PC-9 (cell line): Measurements from ENCODE around the gene TMTC2.

Source experiments
- CTCF ChIP-seq: fragments of 200-600 bp; sonication (generic); conservative IDR thresholded peaks from 2 replicates; pipeline ENCODE4 v1.6.1; 2017; ENCODE audit warnings: mixed run types, antibody characterized with exemption, mild to moderate bottlenecking, moderate library complexity
- EZH2 ChIP-seq: fragments of 200-600 bp; sonication (generic); IDR thresholded peaks from 2 replicates; pipeline ENCODE4 v1.8.0; 2017; ENCODE audit warnings: antibody characterized with exemption, low read depth

DNA sequence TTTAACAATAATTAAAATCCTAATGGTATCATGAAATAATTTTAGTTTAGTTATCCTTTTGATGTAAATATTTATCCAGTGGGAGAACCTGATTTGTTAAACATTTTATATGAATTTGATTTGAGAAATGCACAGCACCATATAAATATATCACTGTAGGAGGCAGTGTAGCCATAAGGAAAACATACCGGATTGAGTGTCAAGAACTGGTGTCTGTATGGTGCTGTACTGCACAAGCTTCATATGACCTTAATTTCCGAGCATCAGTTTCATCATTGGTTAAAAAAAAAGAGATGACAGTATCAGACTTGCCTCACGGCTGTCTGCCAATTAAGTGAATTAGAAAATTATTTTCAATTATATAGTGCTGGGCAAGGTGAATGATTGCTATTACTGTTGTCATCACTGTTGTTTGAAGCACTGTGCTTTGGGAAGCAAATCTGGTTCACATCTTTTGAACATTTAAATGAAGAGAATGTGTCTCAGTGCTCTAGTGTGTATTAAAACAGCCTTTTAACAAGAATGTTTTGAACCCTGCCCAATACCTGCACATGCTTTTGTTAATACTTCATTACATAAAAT, 72.1 kb downstream of the TMTC2 start:
- TF ChIP-seq CTCF (no peak), EZH2 (no peak)
